Astrocyte of the spinal cord (primary cell): ENCODE data around the gene SERP2.

Experiments
- DNase-seq: peaks from one replicate; pipeline ENCODE4 v3.0.0; 2011; ENCODE audit warnings: low read depth, low spot score
- H3K4me3 ChIP-seq: 2 replicates; pipeline ENCODE4 v1.5.1; 2011; ENCODE audit warnings: low read depth, mild to moderate bottlenecking, low read length, moderate library complexity
- in situ Hi-C: cut with HindIII; loops from 2 replicates; pipeline ENCODE4 v1.10.0; 2017; ENCODE audit warnings: low sequenced_read_pairs
- TF ChIP-seq, protein P1 (sequence below): IDR thresholded peaks from 2 replicates; pipeline ENCODE4 v1.5.1; 2012; ENCODE audit warnings: low read depth, mild to moderate bottlenecking, low read length, inconsistent platforms

Gene SERP2

DNA sequence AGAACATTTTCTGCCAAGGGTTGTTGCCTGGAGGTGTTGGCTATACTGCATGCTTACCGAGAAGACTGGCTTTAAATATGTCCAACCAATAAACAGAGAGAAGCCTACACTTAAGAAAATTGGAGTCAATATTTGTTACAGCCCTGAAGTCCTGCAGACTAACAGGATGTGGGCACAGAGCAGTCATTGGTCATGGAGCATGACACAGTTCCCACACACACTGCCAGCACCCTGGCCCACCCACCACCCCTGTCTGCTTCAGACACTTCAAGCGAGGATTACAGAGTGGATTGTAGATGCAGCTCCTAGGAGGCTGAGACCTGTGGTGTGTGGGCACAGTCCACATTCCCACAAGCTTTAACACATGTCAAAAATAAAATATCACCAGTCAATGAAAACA lies 21.0 kb upstream of the SERP2 start:
- in situ Hi-C loops, result no loop called here
- DNase-seq, result no peak
- TF ChIP-seq, protein P1, sequence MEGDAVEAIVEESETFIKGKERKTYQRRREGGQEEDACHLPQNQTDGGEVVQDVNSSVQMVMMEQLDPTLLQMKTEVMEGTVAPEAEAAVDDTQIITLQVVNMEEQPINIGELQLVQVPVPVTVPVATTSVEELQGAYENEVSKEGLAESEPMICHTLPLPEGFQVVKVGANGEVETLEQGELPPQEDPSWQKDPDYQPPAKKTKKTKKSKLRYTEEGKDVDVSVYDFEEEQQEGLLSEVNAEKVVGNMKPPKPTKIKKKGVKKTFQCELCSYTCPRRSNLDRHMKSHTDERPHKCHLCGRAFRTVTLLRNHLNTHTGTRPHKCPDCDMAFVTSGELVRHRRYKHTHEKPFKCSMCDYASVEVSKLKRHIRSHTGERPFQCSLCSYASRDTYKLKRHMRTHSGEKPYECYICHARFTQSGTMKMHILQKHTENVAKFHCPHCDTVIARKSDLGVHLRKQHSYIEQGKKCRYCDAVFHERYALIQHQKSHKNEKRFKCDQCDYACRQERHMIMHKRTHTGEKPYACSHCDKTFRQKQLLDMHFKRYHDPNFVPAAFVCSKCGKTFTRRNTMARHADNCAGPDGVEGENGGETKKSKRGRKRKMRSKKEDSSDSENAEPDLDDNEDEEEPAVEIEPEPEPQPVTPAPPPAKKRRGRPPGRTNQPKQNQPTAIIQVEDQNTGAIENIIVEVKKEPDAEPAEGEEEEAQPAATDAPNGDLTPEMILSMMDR, result no peak
- no peak overlapping the region for H3K4me3 ChIP-seq

DNA sequence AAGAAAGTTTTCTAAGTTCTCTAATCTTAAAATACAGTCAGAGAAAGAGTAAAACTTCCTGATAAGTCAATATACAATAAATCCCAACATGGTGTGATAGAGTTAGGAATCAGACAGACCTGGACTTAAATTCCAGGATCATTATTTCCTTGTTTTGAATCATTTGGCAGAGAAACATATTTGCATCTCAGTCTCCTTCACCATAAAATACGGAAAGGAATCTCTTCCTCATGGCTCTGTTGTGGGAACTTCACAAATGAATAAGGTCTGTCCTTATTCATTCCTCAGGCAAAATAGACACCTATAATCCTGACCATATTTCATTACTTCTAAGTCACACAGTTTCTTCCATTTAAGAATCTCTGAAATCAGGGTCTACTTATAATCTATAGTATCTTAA lies 19.3 kb upstream of the SERP2 start:
- no peak overlapping the region for H3K4me3 ChIP-seq
- TF ChIP-seq, protein P1, result no peak
- DNase-seq, result no peak
- in situ Hi-C loops, result no loop called here

DNA sequence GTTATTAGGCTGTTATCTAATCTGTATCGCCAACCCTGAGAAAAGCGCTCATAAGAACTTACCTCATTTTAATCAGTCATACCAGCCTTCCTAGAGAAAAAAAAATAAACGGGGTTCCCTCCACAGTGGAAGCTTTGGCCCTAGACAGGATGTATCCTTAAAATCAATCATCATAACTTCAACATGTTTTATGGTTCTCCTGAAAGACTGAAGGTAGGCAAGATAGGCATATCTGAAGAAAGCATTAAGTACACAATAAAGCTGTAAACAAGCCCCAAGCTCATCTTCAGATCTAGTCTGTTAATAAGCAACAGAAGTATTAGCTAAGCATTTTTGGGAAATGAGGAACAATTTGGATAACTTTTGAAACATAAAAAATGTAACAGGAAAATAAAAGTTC lies 18.7 kb upstream of the SERP2 start:
- H3K4me3 ChIP-seq, result no peak overlapping the region
- in situ Hi-C loops, result no loop called here
- DNase-seq, result no peak
- TF ChIP-seq, protein P1, result no peak

DNA sequence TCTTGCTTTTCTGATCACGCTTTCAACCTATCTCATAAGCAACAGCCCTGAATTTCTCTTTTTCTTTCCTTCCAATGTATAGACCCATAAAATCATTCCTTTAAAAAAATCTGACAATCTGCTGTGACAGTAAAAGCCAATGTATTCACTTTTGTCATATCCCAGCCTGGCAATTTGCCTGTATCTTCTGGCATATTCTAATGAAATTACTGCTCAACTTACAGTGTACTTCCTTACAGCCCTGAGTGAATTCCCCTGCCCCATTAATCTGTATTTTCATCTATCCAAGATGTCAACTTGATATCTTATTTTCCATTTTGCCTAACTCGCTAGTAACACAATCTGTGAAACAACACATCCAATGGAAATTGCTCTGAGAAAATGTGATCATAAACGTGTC lies 18.0 kb upstream of the SERP2 start:
- DNase-seq, result no peak
- TF ChIP-seq, protein P1, result no peak
- no peak overlapping the region for H3K4me3 ChIP-seq
- in situ Hi-C loops, result no loop called here

DNA sequence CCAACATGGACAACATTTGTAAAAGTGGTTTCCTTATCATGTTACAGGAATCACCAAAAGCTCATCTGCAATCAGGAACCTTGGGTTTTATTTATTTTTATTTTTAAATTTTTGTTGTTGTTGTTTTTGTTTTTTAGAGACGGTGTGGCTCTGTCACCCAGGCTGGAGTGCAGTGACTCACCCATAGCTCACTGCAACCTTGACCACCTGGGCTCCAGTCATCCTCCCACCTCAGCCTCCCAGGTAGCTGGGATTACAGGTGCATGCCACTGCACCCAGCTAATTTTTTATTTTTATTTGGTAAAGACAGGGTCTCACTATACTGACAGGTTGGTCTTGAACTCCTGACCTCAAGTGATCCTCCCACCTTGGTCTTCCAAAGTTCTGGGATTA lies 13.6 kb upstream of the SERP2 start:
- TF ChIP-seq, protein P1, result no peak
- DNase-seq, result no peak
- in situ Hi-C loops, result no loop called here

DNA sequence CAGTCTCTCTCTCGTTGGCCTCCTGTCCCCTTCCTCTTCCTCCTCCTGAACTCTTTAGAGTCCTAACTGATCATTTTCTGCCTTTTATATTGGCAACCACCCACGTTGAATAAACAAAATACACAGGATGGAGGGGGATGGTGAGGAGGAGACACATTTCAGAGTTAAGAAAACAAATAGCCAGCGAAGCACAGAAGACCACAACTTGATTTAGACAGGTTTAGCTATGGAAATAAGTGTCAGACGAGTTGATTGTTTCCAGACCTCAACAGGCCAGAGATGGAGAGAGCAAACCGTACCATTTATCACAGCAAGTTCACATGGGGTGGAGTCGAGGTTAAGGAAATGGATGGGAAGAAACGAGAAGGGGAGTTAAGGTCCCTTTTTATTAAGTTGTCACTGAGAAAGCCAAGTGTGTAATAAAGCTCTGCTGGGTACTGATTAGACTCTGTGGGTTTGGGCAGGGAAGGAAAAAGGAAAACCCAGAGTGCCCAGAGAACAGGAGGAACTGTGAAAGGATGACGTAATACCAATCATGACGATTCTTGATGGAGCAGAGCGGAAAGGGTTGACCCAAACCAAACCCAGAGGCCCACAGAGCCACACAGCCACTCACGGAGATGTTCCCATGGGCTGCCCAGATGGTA lies 11.1 kb upstream of the SERP2 start:
- H3K4me3 ChIP-seq, result no peak overlapping the region
- TF ChIP-seq, protein P1, result no peak
- in situ Hi-C loops, result no loop called here
- DNase-seq, result peak; percentile 35

More for the DNA sequence above, 13.6 kb upstream of the SERP2 start:
- H3K4me3 ChIP-seq, result no peak overlapping the region
